HepG2 (cell line): ENCODE results near the gene PLEKHA8. TPM values are rescaled to one million over a fixed set of nuclear protein-coding genes. Genes with fewer than 3 reads are reported as not detected.

Experiments
- ARNTL ChIP-seq: sonication (generic); formaldehyde crosslinking; IDR thresholded peaks from 2 replicates; pipeline ENCODE4 v1.4.0; 2020; ENCODE audit warnings: mild to moderate bottlenecking, missing genetic modification reagents
- ELF4 ChIP-seq: sonication (generic); formaldehyde crosslinking; IDR thresholded peaks from 2 replicates; pipeline ENCODE4 v1.5.0; 2020; ENCODE audit warnings: missing genetic modification reagents, mild to moderate bottlenecking, moderate library complexity, borderline replicate concordance
- FOXA3 ChIP-seq: IDR thresholded peaks from 2 replicates; pipeline ENCODE4 v1.6.1; 2016; ENCODE audit warnings: missing genetic modification reagents, missing compliant biosample characterization
- HOXA3 ChIP-seq: sonication (generic); formaldehyde crosslinking; IDR thresholded peaks from 2 replicates; pipeline ENCODE4 v1.5.0; 2020; ENCODE audit warnings: missing genetic modification reagents
- ISL2 ChIP-seq: sonication (generic); formaldehyde crosslinking; IDR thresholded peaks from 2 replicates; pipeline ENCODE4 v1.5.0; 2020; ENCODE audit warnings: missing genetic modification reagents
- NFYB ChIP-seq: sonication (generic); formaldehyde crosslinking; IDR thresholded peaks from 2 replicates; pipeline ENCODE4 v1.4.0; 2020; ENCODE audit warnings: missing genetic modification reagents
- PHF8 ChIP-seq: sonication (generic); formaldehyde crosslinking; IDR thresholded peaks from 2 replicates; pipeline ENCODE4 v1.5.0; 2020; ENCODE audit warnings: missing genetic modification reagents
- SOX13 ChIP-seq, 3 experiments: fragments of 450-650 bp in 1 of 3; sonication (generic) in 1 of 3; formaldehyde crosslinking in 1 of 3; IDR thresholded peaks in 2 of 3; conservative IDR thresholded peaks in 1 of 3; 2 replicates each; pipeline versions ENCODE4 v1.5.0 to v1.6.1; 2016 to 2020; ENCODE audit warnings: antibody characterized with exemption in 1 of 3, mild to moderate bottlenecking in 1 of 3, missing compliant biosample characterization in 1 of 3, missing genetic modification reagents in 1 of 3, moderate library complexity in 1 of 3
- TP53 ChIP-seq: sonication (generic); formaldehyde crosslinking; conservative IDR thresholded peaks from 2 replicates; pipeline ENCODE4 v1.4.0; 2020; ENCODE audit warnings: missing genetic modification reagents
- TRIM24 ChIP-seq: sonication (generic); formaldehyde crosslinking; IDR thresholded peaks from 2 replicates; pipeline ENCODE4 v1.8.0; 2022; ENCODE audit warnings: mild to moderate bottlenecking, missing genetic modification reagents
- ZFP36L1 ChIP-seq: sonication (generic); formaldehyde crosslinking; IDR thresholded peaks from 2 replicates; pipeline ENCODE4 v1.8.0; 2022; ENCODE audit warnings: mild to moderate bottlenecking, missing genetic modification reagents, moderate library complexity
- ZNF121 ChIP-seq: sonication (generic); formaldehyde crosslinking; IDR thresholded peaks from 2 replicates; pipeline ENCODE4 v1.5.0; 2020; ENCODE audit warnings: mild to moderate bottlenecking, missing genetic modification reagents
- ZNF709 ChIP-seq: sonication (generic); formaldehyde crosslinking; IDR thresholded peaks from 2 replicates; pipeline ENCODE4 v1.5.0; 2020; ENCODE audit warnings: mild to moderate bottlenecking, missing genetic modification reagents
- polyA plus RNA-seq, 8 experiments: library from polyadenylated mRNA; depleted of rRNA in 3 of 8; stranded (reverse) in 7 of 8; unstranded in 1 of 8; fragments of >200 nt; fragmentation: Illumina TruSeq in 4 of 8; extraction: Trizol in 4 of 8; gene quantifications; 2 replicates each; pipeline versions ENCODE4 v1.2.1 to v1.2.3, GENCODE V29; 2011 to 2016; ENCODE audit warnings: low read depth in 4 of 8, missing spikeins in 1 of 8, mixed read lengths in 1 of 8; ENCODE audit not compliant: insufficient read depth in 1 of 8
- total RNA-seq, 5 experiments: library from RNA; depleted of rRNA; stranded (reverse); fragments of >200 nt; fragmentation: Illumina TruSeq; extraction: Trizol; gene quantifications; 2 replicates each; pipeline ENCODE4 v1.2.3, GENCODE V29; 2016; ENCODE audit warnings: low read depth in 1 of 5
- TF ChIP-seq, protein P1 (sequence below): sonication (generic); formaldehyde crosslinking; IDR thresholded peaks from 2 replicates; pipeline ENCODE4 v1.4.0; 2020; ENCODE audit warnings: missing genetic modification reagents
- TF ChIP-seq, protein P2 (sequence below): sonication (generic); formaldehyde crosslinking; IDR thresholded peaks from 2 replicates; pipeline ENCODE4 v1.4.0; 2020; ENCODE audit warnings: missing genetic modification reagents, borderline replicate concordance
- TF ChIP-seq, protein P3 (sequence below): IDR thresholded peaks from 2 replicates; pipeline ENCODE4 v1.6.1; 2016; ENCODE audit warnings: missing genetic modification reagents, missing compliant biosample characterization
- TF ChIP-seq, protein P4 (sequence below): IDR thresholded peaks from 2 replicates; pipeline ENCODE4 v1.6.1; 2016; ENCODE audit warnings: mild to moderate bottlenecking, missing biosample characterization, missing genetic modification reagents
- TF ChIP-seq, protein P5 (sequence below): sonication (generic); formaldehyde crosslinking; IDR thresholded peaks from 2 replicates; pipeline ENCODE4 v1.5.1; 2020; ENCODE audit warnings: mild to moderate bottlenecking, moderate library complexity, missing genetic modification reagents

PLEKHA8 gene
- total and polyA plus RNA-seq, 2 of the 13 experiments (the other 11 are each of a cell fraction or from before 2014, with no cell fraction given), result 12.5 to 26.4 TPM

DNA sequence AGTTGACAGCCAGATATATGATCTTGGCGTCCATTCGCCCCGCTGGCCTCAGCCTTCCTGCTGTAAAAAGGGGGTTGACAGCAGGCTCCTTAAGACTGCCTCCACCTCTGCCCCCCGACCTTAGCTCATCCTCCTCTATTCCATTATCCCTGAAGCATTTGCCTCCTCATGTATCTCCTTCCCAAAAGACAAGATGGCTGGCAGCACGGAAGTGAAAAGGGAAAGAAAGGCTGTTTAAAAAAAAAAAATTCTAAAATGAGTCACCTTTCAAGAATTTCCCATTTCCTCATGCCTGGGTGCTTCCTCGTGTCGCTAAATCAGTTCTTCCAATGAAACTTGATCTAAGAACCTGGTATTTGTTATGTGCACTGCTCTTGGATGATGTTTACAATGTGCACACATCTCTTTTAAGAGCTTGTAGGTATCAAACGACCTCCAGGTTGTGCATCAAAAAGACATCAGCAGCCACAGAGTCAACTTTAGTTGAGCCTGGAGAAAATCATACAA lies 40.3 kb upstream of the PLEKHA8 start (continued):
- TF ChIP-seq, protein P1, sequence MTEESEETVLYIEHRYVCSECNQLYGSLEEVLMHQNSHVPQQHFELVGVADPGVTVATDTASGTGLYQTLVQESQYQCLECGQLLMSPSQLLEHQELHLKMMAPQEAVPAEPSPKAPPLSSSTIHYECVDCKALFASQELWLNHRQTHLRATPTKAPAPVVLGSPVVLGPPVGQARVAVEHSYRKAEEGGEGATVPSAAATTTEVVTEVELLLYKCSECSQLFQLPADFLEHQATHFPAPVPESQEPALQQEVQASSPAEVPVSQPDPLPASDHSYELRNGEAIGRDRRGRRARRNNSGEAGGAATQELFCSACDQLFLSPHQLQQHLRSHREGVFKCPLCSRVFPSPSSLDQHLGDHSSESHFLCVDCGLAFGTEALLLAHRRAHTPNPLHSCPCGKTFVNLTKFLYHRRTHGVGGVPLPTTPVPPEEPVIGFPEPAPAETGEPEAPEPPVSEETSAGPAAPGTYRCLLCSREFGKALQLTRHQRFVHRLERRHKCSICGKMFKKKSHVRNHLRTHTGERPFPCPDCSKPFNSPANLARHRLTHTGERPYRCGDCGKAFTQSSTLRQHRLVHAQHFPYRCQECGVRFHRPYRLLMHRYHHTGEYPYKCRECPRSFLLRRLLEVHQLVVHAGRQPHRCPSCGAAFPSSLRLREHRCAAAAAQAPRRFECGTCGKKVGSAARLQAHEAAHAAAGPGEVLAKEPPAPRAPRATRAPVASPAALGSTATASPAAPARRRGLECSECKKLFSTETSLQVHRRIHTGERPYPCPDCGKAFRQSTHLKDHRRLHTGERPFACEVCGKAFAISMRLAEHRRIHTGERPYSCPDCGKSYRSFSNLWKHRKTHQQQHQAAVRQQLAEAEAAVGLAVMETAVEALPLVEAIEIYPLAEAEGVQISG (CRISPR knock-in tag), result no peak
- TF ChIP-seq, protein P2, sequence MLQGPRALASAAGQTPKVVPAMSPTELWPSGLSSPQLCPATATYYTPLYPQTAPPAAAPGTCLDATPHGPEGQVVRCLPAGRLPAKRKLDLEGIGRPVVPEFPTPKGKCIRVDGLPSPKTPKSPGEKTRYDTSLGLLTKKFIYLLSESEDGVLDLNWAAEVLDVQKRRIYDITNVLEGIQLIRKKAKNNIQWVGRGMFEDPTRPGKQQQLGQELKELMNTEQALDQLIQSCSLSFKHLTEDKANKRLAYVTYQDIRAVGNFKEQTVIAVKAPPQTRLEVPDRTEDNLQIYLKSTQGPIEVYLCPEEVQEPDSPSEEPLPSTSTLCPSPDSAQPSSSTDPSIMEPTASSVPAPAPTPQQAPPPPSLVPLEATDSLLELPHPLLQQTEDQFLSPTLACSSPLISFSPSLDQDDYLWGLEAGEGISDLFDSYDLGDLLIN (CRISPR knock-in tag), result no peak
- TF ChIP-seq, protein P3, sequence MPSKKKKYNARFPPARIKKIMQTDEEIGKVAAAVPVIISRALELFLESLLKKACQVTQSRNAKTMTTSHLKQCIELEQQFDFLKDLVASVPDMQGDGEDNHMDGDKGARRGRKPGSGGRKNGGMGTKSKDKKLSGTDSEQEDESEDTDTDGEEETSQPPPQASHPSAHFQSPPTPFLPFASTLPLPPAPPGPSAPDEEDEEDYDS (CRISPR knock-in tag), result peak; percentile 8; the same call in 1 of the 2 replicates
- TF ChIP-seq ARNTL (CRISPR knock-in tag) (0 out of 2 replicates have a peak, but pooled peaks have one; percentile 13), TP53 (CRISPR knock-in tag) (no peak), ISL2 (CRISPR knock-in tag) (0 out of 2 replicates have a peak, but pooled peaks have one; percentile 17), ZNF709 (no peak), TRIM24 (CRISPR knock-in tag) (no peak), ELF4 (CRISPR knock-in tag) (0 out of 2 replicates have a peak, but pooled peaks have one; percentile 3), PHF8 (no peak), FOXA3 (CRISPR knock-in tag) (peak; percentile 71), SOX13 (IDR thresholded peaks at IDR 0.05) (no peak), SOX13 (CRISPR knock-in tag; conservative IDR thresholded peaks at IDR 0.05 in 1 of 2, IDR thresholded peaks at IDR 0.05 in 1 of 2) (peak in 1 of 2 experiments; percentile 24; a peak in 1 of 4 replicates), HOXA3 (CRISPR knock-in tag) (peak; percentile 2; the same call in 1 of the 2 replicates), NFYB (no peak), ZFP36L1 (no peak), ZNF121 (CRISPR knock-in tag) (no peak)
- TF ChIP-seq, protein P4, sequence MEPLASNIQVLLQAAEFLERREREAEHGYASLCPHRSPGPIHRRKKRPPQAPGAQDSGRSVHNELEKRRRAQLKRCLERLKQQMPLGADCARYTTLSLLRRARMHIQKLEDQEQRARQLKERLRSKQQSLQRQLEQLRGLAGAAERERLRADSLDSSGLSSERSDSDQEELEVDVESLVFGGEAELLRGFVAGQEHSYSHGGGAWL (CRISPR knock-in tag), result no peak
- TF ChIP-seq, protein P5, sequence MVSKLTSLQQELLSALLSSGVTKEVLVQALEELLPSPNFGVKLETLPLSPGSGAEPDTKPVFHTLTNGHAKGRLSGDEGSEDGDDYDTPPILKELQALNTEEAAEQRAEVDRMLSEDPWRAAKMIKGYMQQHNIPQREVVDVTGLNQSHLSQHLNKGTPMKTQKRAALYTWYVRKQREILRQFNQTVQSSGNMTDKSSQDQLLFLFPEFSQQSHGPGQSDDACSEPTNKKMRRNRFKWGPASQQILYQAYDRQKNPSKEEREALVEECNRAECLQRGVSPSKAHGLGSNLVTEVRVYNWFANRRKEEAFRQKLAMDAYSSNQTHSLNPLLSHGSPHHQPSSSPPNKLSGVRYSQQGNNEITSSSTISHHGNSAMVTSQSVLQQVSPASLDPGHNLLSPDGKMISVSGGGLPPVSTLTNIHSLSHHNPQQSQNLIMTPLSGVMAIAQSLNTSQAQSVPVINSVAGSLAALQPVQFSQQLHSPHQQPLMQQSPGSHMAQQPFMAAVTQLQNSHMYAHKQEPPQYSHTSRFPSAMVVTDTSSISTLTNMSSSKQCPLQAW (CRISPR knock-in tag), result no peak
